HEK293 (cell line): ENCODE results near the gene SMS.

ENCODE experiments used
- HOXD13 ChIP-seq: sonication (generic); formaldehyde crosslinking; IDR thresholded peaks from 2 replicates; pipeline ENCODE4 v1.8.0; 2022; ENCODE audit warnings: missing genetic modification reagents, borderline replicate concordance
- ZNF423 ChIP-seq: fragments of 450-650 bp; formaldehyde crosslinking; IDR thresholded peaks from 2 replicates; pipeline ENCODE4 v1.5.1; 2016; ENCODE audit warnings: missing biosample characterization, missing genetic modification characterization
- ZNF629 ChIP-seq: fragments of 450-650 bp; formaldehyde crosslinking; IDR thresholded peaks from 2 replicates; pipeline ENCODE4 v1.5.1; 2017; ENCODE audit warnings: missing biosample characterization, missing genetic modification characterization

GRCh38 chrX:21963269-21963668, 22.8 kb downstream of the SMS start:
- TF ChIP-seq HOXD13 (CRISPR knock-in tag) (no peak), ZNF629 (no peak), ZNF423 (tag by site-specific recombination) (no peak)
